ENCODE data around the gene CAPN3.

GRCh38 chr15:42352401-42352800 is 6.9 kb upstream of the CAPN3 start:
- TF ChIP-seq CTCF (IDR thresholded peaks at IDR 0.05; ENCODE audit: poor library complexity, severe bottlenecking): no peak
- TF ChIP-seq POLR2AphosphoS5 (IDR thresholded peaks at IDR 0.05): no peak
- no peak for TF ChIP-seq EZH2 (IDR thresholded peaks at IDR 0.05; ENCODE audit: borderline replicate concordance, insufficient read depth, low read length, poor library complexity, severe bottlenecking)
- no peak for TF ChIP-seq SMC3 (conservative IDR thresholded peaks at IDR 0.05; ENCODE audit: poor library complexity)
